Nephron progenitor cell (in vitro differentiated cells): ENCODE results near the gene SPAAR.

Source experiments
- DNase-seq: peaks from one replicate; pipeline ENCODE4 v3.0.0; 2021
- H3K27ac Mint-ChIP-seq: 2 replicates; pipeline ENCODE4 v1.8.0; 2021; ENCODE audit warnings: mild to moderate bottlenecking, moderate library complexity, mixed read lengths
- H3K27me3 Mint-ChIP-seq: 2 replicates; pipeline ENCODE4 v1.8.0; 2021; ENCODE audit warnings: mild to moderate bottlenecking, low read depth, mixed read lengths; ENCODE audit not compliant: poor library complexity
- H3K36me3 Mint-ChIP-seq: 2 replicates; pipeline ENCODE4 v1.8.0; 2021; ENCODE audit warnings: low read depth, mixed read lengths
- H3K4me1 Mint-ChIP-seq: 2 replicates; pipeline ENCODE4 v1.8.0; 2021; ENCODE audit warnings: mixed read lengths
- H3K4me3 Mint-ChIP-seq: 2 replicates; pipeline ENCODE4 v1.8.0; 2021; ENCODE audit warnings: mild to moderate bottlenecking, moderate library complexity, mixed read lengths
- H3K9me3 Mint-ChIP-seq: 2 replicates; pipeline ENCODE4 v1.8.0; 2021; ENCODE audit warnings: mild to moderate bottlenecking, moderate library complexity, mixed read lengths
- TF ChIP-seq, protein P1 (sequence below): fragments of 200-600 bp; sonication (generic); IDR thresholded peaks from 2 replicates; pipeline ENCODE4 v1.5.0; 2021; ENCODE audit warnings: antibody characterized with exemption

The SPAAR gene

DNA sequence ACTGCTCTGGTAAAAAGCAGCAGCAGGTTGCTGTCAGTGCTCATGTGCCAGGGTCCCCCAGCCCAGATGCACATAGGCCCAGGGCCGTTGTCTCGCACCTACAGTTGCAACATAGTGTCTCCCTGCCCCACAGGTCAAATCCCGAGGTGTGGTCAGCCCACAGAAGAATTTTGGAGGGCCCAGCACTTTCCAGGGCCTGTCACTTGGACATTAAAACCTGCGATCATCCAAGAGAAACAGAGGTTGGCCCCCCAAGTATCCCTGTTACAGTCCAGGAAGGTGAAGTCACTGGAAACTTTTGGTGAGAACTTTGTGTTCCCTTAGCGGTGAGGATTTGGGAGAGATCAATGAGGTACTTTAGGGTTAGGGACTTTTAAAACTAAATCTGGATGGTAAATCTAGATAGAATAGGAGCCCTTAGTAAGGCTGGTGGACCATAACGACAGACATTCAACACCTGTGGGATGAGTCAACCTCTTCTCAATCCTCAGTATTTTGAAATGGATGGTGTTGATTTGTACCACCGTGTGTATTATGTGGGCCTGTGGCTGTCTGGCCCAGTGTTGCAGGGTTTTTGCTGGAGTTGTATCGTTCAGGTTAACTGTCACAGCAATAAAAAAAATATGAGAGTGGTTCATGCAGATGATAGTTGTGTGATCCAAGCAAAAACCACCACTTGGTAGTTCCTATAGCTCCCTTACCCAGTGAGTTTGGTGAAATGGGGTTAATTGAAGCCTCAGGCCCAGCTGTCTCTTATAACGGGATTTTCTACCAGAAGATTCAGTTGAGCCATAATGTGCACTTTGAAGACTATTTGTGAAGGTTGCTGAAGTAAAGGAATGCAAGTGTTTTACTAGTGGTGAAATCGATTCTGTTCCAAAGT lies 29.4 kb downstream of the SPAAR start:
- TF ChIP-seq, protein P1, sequence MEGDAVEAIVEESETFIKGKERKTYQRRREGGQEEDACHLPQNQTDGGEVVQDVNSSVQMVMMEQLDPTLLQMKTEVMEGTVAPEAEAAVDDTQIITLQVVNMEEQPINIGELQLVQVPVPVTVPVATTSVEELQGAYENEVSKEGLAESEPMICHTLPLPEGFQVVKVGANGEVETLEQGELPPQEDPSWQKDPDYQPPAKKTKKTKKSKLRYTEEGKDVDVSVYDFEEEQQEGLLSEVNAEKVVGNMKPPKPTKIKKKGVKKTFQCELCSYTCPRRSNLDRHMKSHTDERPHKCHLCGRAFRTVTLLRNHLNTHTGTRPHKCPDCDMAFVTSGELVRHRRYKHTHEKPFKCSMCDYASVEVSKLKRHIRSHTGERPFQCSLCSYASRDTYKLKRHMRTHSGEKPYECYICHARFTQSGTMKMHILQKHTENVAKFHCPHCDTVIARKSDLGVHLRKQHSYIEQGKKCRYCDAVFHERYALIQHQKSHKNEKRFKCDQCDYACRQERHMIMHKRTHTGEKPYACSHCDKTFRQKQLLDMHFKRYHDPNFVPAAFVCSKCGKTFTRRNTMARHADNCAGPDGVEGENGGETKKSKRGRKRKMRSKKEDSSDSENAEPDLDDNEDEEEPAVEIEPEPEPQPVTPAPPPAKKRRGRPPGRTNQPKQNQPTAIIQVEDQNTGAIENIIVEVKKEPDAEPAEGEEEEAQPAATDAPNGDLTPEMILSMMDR: no peak
- Mint-ChIP-seq H3K9me3 (peaks cover 6% of the 10 kb centered on the region), H3K27me3 (peaks cover 43% of the 10 kb centered on the region)

DNA sequence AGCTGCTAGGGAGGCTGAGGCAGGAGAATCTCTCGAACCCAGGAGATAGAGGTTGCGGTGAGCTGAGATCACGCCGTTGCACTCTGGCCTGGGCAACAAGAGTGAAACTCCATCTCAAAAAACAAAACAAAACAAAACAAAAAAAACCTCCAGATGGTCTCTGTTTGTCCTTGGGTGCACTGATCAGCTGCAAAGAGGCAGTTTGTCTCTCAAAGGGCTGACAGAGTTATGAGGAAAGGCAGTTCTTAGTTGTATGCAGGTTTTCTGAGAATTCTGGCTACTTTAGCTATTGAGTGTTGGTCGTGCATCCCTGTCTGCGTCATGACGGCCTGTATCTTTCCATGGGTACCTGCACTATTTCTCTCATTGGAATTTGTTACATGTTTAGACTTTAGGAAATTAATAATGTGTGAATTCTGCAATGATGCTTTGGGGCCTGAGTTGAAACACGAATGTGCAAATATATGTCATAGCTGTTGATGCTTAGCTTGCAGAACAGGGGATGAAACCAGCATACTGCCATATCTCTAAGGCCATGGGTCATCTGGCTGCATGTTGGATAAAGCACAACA lies 30.5 kb downstream of the SPAAR start:
- H3K4me3 Mint-ChIP-seq: no peak overlapping the region
- H3K36me3 Mint-ChIP-seq: no peaks in the 10 kb centered on the region
- DNase-seq: no peak
- peaks cover 6% of the 10 kb centered on the region for H3K9me3 Mint-ChIP-seq
- peaks cover 50% of the 10 kb centered on the region for H3K27me3 Mint-ChIP-seq
- TF ChIP-seq, protein P1: no peak
- H3K27ac Mint-ChIP-seq: no peak overlapping the region
- no peaks in the 10 kb centered on the region for H3K4me1 Mint-ChIP-seq

More for the DNA sequence above, 29.4 kb downstream of the SPAAR start:
- no peaks in the 10 kb centered on the region for H3K36me3 Mint-ChIP-seq
- DNase-seq: no peak
- H3K4me3 Mint-ChIP-seq: no peak overlapping the region
- H3K4me1 Mint-ChIP-seq: no peaks in the 10 kb centered on the region
- peak overlapping the region; percentile 24 for H3K27ac Mint-ChIP-seq

DNA sequence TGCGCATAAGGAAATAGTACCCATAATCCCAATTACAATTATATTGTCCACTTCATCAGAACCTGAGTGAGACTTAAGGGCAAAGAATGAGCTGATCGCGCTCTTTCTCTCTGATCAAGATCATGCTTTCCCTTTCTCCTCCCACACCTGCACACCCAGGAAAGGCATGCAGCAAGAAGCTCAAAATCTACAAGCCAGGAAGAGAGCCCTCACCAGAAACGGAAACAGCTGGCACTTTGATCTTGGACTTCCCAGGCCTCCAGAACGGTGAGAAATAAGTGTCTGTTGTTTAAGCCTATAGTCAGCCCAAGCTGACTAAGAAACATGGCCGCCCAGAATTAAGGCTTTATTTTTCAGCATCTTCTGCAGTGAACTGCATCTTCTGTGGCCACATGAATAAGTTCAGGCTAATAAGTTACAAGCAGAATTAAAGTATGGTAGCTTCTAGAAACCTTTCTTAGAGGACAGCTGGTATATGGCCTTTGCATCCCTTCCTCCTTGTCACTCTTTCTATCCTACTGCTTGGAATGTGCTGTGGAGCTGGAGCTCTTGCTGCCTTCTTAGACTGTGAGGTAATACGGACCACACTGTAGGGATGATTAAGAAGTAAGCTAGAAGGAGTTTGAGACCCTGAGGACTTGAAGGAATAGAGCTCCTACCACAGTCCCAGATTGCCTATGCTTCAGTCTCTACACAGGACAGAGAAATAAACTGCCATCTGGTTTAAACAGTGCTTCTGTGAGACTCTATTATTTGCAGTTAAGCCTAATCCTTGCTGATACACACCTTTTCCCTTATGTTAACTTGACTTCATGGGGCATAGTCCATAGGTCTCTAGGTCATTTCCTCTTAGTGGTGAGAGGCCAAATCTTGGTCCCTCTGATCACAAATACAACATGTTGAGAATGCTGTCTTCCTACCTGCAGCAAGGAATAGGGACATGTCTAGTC lies 31.4 kb downstream of the SPAAR start:
- Mint-ChIP-seq H3K27ac (no peak overlapping the region), H3K4me1 (peaks cover 5% of the 10 kb centered on the region), H3K36me3 (no peaks in the 10 kb centered on the region), H3K4me3 (no peak overlapping the region), H3K9me3 (peaks cover 12% of the 10 kb centered on the region), H3K27me3 (peaks cover 52% of the 10 kb centered on the region)
- no peak for DNase-seq
- TF ChIP-seq, protein P1: no peak

DNA sequence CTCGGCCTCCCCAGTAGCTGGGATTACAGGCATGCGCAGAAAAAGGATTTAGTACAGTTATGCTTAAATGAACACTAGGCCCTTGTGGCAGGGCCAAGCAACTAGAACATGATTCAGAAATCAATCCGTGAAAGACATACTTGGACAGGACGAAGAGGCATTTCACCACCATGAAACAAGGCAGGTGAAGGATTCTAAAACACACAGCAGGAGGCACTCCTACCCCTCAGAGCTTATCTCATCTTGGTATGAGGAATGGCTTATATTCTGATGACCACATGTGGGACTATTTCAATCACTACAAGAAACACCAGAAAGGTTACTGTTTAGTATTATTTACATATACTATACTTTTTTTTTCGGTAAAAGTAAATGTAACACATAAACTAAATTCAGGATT lies 33.0 kb downstream of the SPAAR start:
- no peaks in the 10 kb centered on the region for H3K36me3 Mint-ChIP-seq
- no peak overlapping the region for H3K27ac Mint-ChIP-seq
- H3K4me1 Mint-ChIP-seq: peaks cover 7% of the 10 kb centered on the region
- no peak overlapping the region for H3K4me3 Mint-ChIP-seq
- peaks cover 56% of the 10 kb centered on the region for H3K27me3 Mint-ChIP-seq
- TF ChIP-seq, protein P1: no peak
- DNase-seq: no peak
- H3K9me3 Mint-ChIP-seq: peaks cover 6% of the 10 kb centered on the region

DNA sequence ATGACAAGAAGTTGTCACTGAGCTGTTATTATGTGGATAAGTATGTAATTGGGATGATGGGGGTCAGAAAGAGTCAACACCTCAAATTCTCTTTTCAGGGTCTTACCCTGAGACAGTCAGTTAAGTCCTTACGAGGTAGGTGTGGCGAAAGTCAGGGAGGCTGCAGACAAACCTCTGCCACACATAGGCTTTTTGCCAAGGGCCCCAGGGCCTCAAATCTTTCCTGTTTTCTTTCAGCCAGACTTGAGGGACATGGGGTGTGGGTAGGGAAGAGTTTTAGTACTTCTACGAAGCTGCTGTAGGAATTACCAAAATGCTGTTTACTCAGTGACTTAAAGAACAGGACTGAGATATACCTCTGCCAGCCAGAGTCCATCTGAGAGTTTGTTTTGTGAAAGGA lies 34.9 kb downstream of the SPAAR start:
- Mint-ChIP-seq H3K36me3 (no peaks in the 10 kb centered on the region), H3K9me3 (peaks cover 6% of the 10 kb centered on the region), H3K4me3 (no peak overlapping the region), H3K27me3 (peaks cover 65% of the 10 kb centered on the region), H3K27ac (no peak overlapping the region), H3K4me1 (peaks cover 14% of the 10 kb centered on the region)
- TF ChIP-seq, protein P1: no peak
- no peak for DNase-seq
